ENCODE results near the gene YES1.
A peak's percentile ranks its signal among the peaks of the same experiment; 100 is the strongest.

YES1 gene

DNA sequence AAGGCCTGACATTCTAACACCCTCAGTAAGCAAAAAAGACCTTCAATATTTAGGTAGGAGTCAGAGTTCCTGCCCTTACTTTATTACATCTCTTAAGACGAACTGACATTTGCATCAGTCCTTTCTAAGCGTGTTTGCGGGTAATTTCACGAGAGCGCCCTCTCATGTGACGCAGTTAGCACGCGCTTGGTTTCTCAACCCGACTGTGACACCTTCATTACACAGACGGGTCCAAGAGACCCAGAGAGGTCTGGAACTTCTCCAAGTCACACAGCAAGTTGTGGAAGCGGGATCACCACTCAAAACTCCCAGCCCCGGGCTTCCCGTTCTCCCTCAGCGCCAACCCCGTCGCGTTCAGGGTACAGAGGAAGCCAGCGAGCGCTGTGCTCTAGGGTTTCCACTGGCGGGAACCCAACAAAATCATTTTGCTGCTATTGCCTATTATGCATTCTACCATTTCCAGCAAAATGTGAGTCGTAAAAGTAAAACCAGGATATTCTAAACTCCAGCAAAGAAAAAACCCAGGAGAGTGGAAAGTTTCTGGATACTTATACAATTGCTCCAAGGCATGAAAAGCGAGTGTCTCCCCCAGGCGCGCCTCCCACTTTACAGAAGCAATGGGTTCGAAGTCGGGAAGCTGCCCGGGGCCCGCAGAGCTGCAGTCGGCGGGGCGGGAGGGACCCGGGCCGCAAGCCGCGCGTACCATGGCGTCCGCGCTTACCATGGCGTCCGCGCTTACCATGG lies 100.2 kb downstream of the YES1 start:
- peak overlapping the region; percentile 46 for H3K4me3 ChIP-seq (ENCODE audit: low read depth, low read length)
- TF ChIP-seq, protein P1, sequence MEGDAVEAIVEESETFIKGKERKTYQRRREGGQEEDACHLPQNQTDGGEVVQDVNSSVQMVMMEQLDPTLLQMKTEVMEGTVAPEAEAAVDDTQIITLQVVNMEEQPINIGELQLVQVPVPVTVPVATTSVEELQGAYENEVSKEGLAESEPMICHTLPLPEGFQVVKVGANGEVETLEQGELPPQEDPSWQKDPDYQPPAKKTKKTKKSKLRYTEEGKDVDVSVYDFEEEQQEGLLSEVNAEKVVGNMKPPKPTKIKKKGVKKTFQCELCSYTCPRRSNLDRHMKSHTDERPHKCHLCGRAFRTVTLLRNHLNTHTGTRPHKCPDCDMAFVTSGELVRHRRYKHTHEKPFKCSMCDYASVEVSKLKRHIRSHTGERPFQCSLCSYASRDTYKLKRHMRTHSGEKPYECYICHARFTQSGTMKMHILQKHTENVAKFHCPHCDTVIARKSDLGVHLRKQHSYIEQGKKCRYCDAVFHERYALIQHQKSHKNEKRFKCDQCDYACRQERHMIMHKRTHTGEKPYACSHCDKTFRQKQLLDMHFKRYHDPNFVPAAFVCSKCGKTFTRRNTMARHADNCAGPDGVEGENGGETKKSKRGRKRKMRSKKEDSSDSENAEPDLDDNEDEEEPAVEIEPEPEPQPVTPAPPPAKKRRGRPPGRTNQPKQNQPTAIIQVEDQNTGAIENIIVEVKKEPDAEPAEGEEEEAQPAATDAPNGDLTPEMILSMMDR (IDR thresholded peaks at IDR 0.05; ENCODE audit: borderline replicate concordance, insufficient read depth, low read depth, low read length), result no peak

DNA sequence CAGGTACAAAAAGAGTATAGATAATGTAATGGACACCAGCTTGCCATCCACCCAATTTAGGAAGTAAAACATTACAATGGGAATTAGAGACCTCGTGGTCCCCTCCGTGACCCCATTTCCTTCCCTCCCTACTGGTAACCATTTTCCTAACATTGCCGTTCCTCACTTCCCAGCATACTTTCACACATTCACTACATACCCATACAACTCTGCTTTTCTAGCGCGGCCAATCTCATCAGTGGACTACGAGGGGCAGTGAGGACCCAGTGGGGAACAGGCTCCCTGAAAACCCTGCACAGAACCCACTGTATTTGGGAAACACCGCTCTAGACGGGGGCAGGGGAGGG lies 100.8 kb downstream of the YES1 start:
- TF ChIP-seq, protein P1 (IDR thresholded peaks at IDR 0.05; ENCODE audit: borderline replicate concordance, insufficient read depth, low read depth, low read length), result no peak
- H3K4me3 ChIP-seq (ENCODE audit: low read depth, low read length), result peak overlapping the region; percentile 46

DNA sequence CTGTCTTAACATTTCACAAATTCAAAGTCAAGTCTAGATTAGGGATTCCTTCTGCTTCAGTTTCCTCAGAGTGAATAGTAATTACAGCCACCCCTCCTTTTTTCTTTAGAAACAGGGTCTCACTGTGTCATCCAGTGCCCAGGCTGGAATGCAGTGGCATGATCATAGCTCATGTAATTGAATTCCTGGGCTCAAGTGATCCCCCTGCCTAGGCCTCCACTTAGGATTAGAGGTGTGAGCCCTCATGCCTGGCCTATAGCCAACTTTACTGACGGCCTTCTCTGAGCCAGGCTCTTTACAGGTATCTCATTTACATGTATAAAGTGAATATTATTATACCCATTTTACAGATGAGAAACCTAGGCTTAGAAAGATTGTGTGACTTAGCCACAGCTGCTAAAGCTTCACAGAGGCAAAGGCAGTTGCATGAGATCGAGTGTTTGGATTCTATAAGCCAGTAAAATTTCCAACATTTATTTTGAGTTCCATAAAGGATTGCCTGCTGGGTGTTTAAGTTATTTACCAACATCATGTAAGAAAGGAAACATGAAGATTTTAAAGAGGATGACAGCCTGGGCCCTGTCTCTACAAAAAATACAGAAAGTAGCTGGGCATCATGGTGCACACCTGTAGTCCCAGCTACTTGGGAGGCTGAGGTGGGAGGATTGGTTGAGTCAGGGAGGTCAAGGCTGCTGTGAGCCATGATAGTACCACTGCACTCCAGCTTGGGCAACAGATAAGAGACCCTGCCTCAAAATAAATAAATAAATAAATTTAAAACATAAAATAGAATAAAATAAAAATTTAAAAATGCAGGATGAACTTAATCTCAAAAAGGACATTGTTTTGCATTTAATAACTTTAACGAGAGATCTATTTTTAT lies 101.4 kb downstream of the YES1 start:
- H3K4me3 ChIP-seq (ENCODE audit: low read depth, low read length), result peak overlapping the region; percentile 46
- TF ChIP-seq, protein P1 (IDR thresholded peaks at IDR 0.05; ENCODE audit: borderline replicate concordance, insufficient read depth, low read depth, low read length), result no peak

DNA sequence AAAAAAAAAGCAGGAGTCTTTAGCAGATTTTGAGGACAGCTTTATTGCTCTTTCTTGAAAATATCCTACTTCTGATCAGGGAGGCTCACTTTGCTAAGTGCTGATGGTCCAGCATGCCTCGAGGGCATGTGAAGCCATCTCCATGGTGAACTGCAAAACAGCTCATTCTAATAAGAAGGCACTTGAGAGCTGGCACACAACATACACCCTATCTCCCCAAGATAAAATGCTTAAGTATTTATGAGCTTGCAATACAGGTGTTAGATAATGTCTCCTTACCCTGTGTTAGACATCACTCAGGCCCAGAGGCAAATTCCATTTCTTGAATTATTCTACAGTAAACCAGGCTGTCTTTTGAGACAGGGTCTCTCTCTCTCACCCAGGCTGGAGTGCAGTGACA lies 102.3 kb downstream of the YES1 start:
- TF ChIP-seq, protein P1 (IDR thresholded peaks at IDR 0.05; ENCODE audit: borderline replicate concordance, insufficient read depth, low read depth, low read length), result no peak

DNA sequence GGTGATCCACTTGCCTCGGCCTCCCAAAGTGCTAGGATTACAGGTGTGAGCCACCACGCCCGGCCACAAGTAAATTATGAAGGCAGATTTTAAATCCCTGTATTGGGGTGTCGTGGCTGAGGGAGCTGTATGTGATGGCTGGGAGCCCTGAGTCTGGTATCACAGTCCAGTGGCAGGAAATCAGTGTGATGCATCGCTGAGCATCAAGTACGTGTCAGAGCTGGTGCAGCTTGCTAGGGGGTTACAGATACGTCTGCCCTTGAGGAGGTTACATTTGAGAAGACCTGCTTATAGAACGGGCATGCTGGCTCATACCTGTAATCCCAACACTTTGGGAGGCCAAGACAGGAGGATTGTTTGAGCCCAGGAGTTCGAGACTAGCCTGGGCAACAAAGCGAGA lies 103.9 kb downstream of the YES1 start:
- TF ChIP-seq, protein P1 (IDR thresholded peaks at IDR 0.05; ENCODE audit: borderline replicate concordance, insufficient read depth, low read depth, low read length), result no peak
- no peak overlapping the region for H3K4me3 ChIP-seq (ENCODE audit: low read depth, low read length)

More for the DNA sequence above, 102.3 kb downstream of the YES1 start:
- H3K4me3 ChIP-seq (ENCODE audit: low read depth, low read length), result no peak overlapping the region

DNA sequence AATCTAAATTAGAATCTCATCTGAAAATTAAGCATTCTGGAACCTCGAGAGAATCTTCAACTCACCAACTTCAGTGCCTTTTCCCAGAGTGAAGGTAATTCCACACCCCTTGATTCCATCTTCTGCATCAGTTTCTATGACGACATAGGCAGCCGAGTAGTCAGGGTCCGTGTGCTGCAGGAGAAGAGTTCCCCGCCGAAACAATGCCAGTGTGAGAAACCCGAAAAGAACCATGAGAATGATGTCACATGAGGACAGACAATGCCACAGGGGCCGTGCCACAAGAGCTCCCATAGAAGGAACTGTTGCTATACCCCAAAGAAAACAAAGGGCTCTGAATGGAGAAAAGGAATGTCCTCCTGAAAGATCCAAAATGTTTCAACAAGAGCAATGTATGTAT lies 105.6 kb downstream of the YES1 start:
- H3K4me3 ChIP-seq (ENCODE audit: low read depth, low read length), result no peak overlapping the region
- TF ChIP-seq, protein P1 (IDR thresholded peaks at IDR 0.05; ENCODE audit: borderline replicate concordance, insufficient read depth, low read depth, low read length), result no peak
